ENCODE data around the gene PVALEF. TPM values are rescaled to one million over a fixed set of nuclear protein-coding genes. Genes with fewer than 3 reads are reported as not detected.
A peak's percentile ranks its signal among the peaks of the same experiment; 100 is the strongest.

Gene PVALEF
- total RNA-seq, 1 donor from 2014 or later: not detected

DNA sequence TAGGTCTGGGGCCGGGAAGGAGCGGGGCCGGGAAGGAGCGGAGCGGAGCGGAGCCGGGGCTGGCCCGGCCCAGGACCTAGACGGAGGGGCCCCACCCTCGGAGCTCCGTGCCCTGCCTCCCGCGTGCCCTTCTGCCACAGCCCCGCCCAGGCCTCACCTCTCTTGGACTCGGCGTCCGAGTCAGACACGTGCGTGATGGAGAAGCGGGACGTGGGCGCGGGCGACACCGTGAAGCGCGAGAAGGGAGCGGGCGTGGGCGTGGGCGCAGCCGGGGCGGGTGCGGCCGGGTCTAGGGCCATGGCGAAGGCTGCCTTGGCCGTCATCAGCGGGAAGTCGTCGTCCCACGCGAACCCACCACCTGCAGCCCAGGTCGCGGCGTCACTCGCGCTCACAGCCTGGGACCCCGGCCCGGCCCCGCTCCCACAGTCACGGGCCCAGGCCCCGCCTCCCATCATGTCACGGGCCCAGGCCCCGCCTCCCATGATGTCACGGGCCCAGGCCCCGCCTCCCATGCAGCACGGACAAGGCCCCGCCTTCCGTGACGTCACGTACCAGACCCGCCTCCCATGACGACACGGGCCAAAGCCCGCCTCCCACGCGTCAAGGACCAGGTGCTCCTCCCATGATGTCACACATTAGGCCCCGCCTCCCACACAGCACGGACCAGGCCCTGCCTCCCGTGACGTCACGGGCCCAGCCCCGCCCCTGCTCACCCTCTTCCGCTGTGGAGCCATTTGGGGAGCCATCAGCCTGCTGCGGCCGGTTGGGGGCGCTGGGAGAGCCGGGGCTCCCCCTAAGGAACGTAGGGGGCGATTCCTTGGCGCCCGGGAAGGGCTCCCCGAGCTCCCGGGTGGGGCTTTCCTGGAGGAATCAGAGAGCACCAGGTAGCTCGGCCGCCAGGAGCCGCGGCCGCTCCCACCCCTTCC, 45.8 kb upstream of the PVALEF start:
- peak; percentile 59 for DNase-seq (ENCODE audit: low read depth)
- Histone ChIP-seq H3K27me3 (ENCODE audit: control insufficient read depth, insufficient read depth, low read length) (peaks cover 38% of the 10 kb centered on the region), H3K36me3 (ENCODE audit: control insufficient read depth, insufficient read depth, low read length) (no peaks in the 10 kb centered on the region), H3K4me3 (ENCODE audit: low read depth, low read length) (peak overlapping the region; percentile 46)
- TF ChIP-seq, protein P1, sequence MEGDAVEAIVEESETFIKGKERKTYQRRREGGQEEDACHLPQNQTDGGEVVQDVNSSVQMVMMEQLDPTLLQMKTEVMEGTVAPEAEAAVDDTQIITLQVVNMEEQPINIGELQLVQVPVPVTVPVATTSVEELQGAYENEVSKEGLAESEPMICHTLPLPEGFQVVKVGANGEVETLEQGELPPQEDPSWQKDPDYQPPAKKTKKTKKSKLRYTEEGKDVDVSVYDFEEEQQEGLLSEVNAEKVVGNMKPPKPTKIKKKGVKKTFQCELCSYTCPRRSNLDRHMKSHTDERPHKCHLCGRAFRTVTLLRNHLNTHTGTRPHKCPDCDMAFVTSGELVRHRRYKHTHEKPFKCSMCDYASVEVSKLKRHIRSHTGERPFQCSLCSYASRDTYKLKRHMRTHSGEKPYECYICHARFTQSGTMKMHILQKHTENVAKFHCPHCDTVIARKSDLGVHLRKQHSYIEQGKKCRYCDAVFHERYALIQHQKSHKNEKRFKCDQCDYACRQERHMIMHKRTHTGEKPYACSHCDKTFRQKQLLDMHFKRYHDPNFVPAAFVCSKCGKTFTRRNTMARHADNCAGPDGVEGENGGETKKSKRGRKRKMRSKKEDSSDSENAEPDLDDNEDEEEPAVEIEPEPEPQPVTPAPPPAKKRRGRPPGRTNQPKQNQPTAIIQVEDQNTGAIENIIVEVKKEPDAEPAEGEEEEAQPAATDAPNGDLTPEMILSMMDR (IDR thresholded peaks at IDR 0.05; ENCODE audit: insufficient read depth, low read length, poor library complexity, severe bottlenecking): peak; percentile 17

DNA sequence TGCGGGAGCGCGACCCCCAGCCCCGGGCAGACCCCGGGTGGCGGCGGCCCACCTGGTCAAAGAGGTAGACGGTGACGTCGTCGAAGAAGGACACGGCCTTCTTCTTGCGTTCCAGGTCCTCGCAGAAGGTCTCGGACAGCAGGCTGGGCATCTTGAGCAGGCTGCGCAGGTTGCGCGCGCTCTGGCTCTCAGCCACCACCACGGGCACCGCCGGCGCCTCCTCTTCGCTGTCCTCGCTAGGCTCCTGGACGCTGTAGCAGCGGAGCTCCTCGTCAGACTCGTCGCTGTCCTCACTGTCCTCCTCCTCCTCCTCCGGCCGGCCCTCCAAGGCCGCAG, 45.2 kb upstream of the PVALEF start:
- no peak for DNase-seq (ENCODE audit: low read depth)
- TF ChIP-seq, protein P1 (IDR thresholded peaks at IDR 0.05; ENCODE audit: insufficient read depth, low read length, poor library complexity, severe bottlenecking): no peak
- H3K36me3 ChIP-seq (ENCODE audit: control insufficient read depth, insufficient read depth, low read length): no peaks in the 10 kb centered on the region
- H3K4me3 ChIP-seq (ENCODE audit: low read depth, low read length): no peak overlapping the region
- peaks cover 38% of the 10 kb centered on the region for H3K27me3 ChIP-seq (ENCODE audit: control insufficient read depth, insufficient read depth, low read length)

DNA sequence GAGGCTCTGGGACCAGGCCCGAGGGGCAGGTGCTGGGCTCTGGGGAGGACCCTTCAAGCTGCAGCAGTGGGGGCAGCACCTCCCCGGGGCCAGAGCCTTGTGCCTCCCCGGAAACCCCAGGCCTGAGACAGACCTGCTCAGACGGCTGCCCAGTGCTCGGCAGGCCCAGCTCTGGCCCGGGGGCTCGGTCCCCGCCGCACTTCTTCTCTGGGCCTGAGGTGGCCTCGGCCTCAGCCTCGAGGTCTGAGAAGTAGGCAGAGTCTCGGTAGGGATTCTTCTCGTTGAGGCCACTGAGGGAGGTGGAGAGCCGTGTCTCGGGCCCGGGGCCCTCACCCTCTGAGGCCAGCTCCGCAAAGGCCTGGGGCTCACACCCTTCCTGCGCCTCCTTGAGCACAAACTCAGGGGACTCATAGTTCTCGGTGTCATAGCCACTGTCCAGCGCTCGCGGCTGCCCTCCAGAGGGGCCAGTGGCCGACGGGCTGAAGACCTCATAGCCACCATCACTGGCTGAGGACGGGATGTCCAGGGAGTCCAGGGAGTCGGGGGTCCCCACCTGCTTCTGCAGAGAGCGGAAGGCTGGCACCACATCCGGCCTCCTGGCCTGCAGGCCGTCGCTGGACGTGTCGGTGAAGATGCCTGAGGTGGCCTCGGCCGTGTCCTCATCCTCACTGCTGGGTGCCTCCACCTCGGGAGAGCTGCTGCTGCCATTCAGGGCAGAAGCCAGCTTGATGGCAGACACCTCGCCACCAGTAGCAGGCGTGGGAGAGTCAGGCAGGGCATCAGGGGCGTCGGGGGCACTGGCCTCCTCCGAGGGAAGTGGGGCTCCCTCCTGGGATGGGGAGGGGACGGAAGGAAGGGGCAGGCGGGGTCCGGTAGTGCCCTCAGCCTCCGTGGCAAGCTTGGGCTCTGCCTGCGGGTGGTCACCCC, 44.3 kb upstream of the PVALEF start:
- no peak overlapping the region for H3K4me3 ChIP-seq (ENCODE audit: low read depth, low read length)

DNA sequence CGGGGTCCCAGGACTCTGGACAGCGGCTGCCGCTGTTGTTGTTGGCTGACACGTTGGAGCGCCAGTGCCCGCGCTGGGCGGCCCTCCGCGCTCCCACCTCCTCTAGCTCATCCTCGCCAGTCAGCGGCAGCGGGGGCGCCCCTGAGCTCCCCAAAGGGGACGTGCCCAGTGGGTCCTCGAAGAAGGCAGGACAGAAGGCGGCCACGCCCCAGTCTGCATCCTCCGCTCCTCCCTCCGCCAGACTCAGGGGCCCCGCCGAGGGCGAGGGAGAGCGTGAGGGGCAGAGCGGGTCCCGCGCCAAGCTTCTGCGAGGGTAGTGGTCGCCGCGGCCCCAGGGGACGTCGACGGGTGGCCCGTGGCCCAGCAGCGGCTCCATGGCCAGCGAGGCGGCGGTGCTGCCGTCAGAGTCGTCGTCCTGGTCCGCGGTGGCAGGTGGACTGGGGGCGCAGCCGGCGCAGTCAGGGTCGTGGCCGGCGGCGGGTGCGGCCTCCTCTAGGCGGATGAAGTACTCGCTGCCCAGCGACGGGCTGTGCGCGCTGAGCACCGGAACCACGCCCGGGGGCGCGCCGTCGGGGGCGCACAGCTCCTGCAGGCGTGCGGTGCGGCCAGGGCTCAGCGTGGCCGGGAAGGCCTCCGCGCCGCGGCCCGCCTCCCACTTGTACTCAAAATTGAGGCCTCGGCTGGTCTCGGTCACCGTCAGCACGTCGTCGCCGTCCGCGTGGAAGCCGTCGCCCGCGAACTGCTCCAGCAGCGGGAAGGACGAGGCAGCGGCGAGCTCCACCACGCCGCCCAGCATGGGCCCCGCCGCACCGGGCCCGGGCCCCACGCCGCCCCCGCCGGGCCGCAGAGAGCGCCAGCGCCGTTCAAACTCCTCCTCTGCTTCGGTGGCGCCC, 43.2 kb upstream of the PVALEF start:
- no peak overlapping the region for H3K4me3 ChIP-seq (ENCODE audit: low read depth, low read length)
- TF ChIP-seq, protein P1 (IDR thresholded peaks at IDR 0.05; ENCODE audit: insufficient read depth, low read length, poor library complexity, severe bottlenecking): no peak
- peaks cover 44% of the 10 kb centered on the region for H3K27me3 ChIP-seq (ENCODE audit: control insufficient read depth, insufficient read depth, low read length)
- no peak for DNase-seq (ENCODE audit: low read depth)
- no peaks in the 10 kb centered on the region for H3K36me3 ChIP-seq (ENCODE audit: control insufficient read depth, insufficient read depth, low read length)

More for the DNA sequence above, 44.3 kb upstream of the PVALEF start:
- H3K36me3 ChIP-seq (ENCODE audit: control insufficient read depth, insufficient read depth, low read length): no peaks in the 10 kb centered on the region
- DNase-seq (ENCODE audit: low read depth): no peak
- H3K27me3 ChIP-seq (ENCODE audit: control insufficient read depth, insufficient read depth, low read length): peaks cover 40% of the 10 kb centered on the region
- TF ChIP-seq, protein P1 (IDR thresholded peaks at IDR 0.05; ENCODE audit: insufficient read depth, low read length, poor library complexity, severe bottlenecking): no peak

All from kidney epithelial cell (primary cell).